Activated T-helper 1 cell treated with anti-CD3 and anti-CD28 coated beads, Interleukin-12 subunit alpha, Interleukin-12 subunit beta, Interleukin-2, Interleukin-4 antibody, amounts not matched to agents 30 ng/mL and 10 ng/mL and 1 ng/mL, durations not matched to agents 14 hours and 24 hours and 36 hours (primary cell): ENCODE results near the gene FBXO31. TPM values are rescaled to one million over a fixed set of nuclear protein-coding genes. Genes with fewer than 3 reads are reported as not detected.

Source experiments
- DNase-seq: peaks from one replicate; pipeline ENCODE4 v3.0.0; 2021; ENCODE audit warnings: low spot score
- H3K27ac Mint-ChIP-seq: one replicate; pipeline ENCODE4 v1.8.0; 2021; ENCODE audit warnings: mild to moderate bottlenecking, mixed read lengths
- H3K27me3 Mint-ChIP-seq: one replicate; pipeline ENCODE4 v1.8.0; 2022; ENCODE audit warnings: mild to moderate bottlenecking, moderate library complexity, mixed read lengths; ENCODE audit not compliant: insufficient read depth
- H3K36me3 Mint-ChIP-seq: one replicate; pipeline ENCODE4 v1.8.0; 2021; ENCODE audit warnings: low read depth, mixed read lengths
- H3K4me1 Mint-ChIP-seq: one replicate; pipeline ENCODE4 v1.8.0; 2021; ENCODE audit warnings: low read depth, mixed read lengths
- H3K4me3 Mint-ChIP-seq: one replicate; pipeline ENCODE4 v1.8.0; 2021; ENCODE audit warnings: mild to moderate bottlenecking, moderate library complexity, mixed read lengths
- H3K9me3 Mint-ChIP-seq: one replicate; pipeline ENCODE4 v1.8.0; 2021; ENCODE audit warnings: mixed read lengths
- intact Hi-C: fragments of 100-400 bp; cut with micrococcal nuclease; formaldehyde crosslinking; loops from one replicate; pipeline ENCODE4 v1.15.1; 2024
- total RNA-seq: library from RNA; stranded (reverse); gene quantifications from 2 replicates; pipeline ENCODE4 v1.2.3, GENCODE V29; 2022

The FBXO31 gene
- total RNA-seq, 1 donor from 2014 or later: 41.3 TPM

DNA sequence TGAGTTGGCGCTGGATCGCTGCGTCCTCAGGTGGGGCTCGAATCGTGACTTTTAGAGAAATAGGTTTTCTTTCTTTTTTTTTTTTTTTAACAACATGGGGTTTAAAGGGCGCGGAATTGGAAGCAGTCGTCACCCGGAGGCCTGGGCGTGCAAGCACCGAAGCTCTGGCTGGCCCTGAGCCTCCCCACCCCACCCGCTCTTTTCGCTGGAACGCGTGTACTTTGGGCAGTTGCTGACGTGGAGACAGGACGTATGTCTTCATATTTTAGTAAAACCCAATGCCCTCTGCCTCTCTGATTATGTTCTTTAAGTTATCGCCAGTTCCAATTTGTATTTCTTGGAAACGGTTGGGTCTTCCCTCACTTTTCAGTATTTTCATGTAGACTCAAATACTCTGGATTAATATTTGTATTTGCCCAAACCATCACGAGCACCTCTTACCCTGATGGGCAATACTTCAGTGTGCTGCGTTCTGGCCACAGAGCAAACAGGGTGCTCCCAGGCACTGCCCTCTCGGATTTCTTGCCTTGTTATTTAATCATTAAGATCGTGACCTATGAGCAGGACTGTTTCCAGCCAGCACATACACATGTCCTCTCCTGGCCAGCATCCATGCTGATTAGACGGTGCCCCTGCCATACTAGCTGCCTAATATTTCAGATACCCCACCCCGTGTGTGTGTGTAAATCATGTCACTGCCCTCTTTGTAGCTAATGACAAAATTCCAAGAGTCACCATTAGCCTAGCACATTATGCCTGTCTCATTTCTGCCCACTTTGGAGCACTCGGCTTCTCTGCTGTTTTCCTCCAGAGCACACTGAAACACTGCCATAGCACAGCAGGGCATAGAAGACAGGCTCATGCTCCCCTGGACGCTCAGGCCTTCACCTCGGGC, 65.6 kb downstream of the FBXO31 start:
- Mint-ChIP-seq H3K4me3 (peak overlapping the region; percentile 94), H3K36me3 (peaks cover 10% of the 10 kb centered on the region), H3K4me1 (peaks cover 17% of the 10 kb centered on the region), H3K27ac (peak overlapping the region; percentile 99), H3K27me3 (no peaks in the 10 kb centered on the region), H3K9me3 (no peaks in the 10 kb centered on the region)
- peak; percentile 42 for DNase-seq
- intact Hi-C loops: loop anchor here (1.0 to 10.0 kb wide), 8 partner anchors 9 to 761 kb away; partner anchors contain the start of genes FBXO31, KLHDC4 and MTHFSD

DNA sequence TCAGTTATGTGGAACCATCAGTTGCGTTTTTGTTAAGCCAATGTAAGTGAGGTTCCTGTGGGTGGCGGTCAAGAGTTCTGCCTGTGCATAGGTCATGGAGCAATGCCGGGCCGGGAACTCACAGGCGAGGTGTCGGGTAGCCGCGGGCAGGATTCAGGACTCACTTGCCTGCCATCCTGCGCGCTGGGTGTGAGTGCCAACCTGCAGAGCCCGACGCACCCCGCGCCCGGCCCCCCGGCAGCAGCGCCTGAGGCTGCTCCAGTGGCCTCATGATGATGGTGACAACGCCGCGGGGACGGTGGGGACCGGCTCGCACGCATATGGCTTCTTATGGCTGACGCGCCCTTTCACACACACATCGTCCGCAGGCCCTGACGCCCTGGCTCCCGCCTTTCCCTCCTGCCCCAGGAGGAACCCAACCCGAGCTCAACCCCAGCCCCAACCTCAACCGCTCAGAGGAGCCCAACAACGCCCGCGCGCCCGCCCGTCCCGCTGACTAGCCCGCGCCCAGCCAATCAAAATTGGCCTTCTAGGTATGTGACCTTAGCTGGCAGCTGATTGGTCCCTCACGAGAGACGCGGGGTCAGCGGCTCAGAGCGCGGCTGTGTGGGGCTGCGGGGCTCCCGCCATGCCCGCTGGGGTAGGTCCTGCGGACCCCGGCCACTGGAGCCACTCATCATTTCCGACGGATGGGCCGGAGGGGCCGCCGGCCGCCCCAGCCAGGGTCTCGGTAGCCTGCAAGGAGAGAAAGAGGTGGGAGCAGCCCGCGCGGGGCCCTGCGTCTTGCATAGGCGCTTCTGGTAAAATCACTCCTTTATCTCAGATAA, 66.4 kb downstream of the FBXO31 start, which contains the start of gene C16orf95:
Gene C16orf95 (minus strand): TSS at position 470 of the 827 bp plus-strand sequence. CDS start 150 bp downstream, at position 320.
- peak within 1 kb of the TSS; percentile 99 for H3K27ac Mint-ChIP-seq
- intact Hi-C loops: loop anchor here (1.0 to 10.0 kb wide), 8 partner anchors 8 to 760 kb away; partner anchors contain the start of genes FBXO31, KLHDC4 and MTHFSD
- H3K9me3 Mint-ChIP-seq: no peaks in the 10 kb centered on the region
- peaks cover 17% of the 10 kb centered on the region for H3K4me1 Mint-ChIP-seq
- no peaks in the 10 kb centered on the region for H3K27me3 Mint-ChIP-seq
- peak; percentile 95 for DNase-seq
- H3K4me3 Mint-ChIP-seq: peak within 1 kb of the TSS; percentile 94
- H3K36me3 Mint-ChIP-seq: peaks cover 10% of the 10 kb centered on the region

DNA sequence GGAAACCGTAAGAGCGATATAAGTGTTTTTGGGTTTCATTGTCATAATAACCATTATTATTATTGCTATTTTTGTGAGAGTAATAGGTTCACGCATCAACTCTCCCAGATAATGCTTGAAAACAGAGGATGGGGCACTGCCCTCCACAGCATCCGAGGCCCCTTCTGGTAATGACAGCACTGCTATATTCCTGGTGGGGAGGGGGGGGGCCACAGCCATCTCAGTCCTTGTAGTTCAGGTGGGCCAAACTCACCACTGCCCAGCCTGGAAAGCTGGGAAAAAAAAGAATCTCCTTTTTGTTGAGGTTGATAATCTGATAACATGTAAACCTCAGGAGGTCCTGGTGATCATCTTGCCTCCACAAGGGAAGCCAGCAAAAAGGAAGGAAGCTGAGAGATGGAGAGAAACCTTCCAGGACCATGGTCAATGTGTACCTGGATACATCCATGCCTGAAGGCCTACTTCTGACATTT, 67.1 kb downstream of the FBXO31 start:
- Mint-ChIP-seq H3K36me3 (peaks cover 10% of the 10 kb centered on the region), H3K27me3 (no peaks in the 10 kb centered on the region), H3K27ac (peak overlapping the region; percentile 99), H3K9me3 (no peaks in the 10 kb centered on the region), H3K4me3 (peak overlapping the region; percentile 94), H3K4me1 (peaks cover 17% of the 10 kb centered on the region)
- intact Hi-C loops: loop anchor here (5.0 to 10.0 kb wide), 5 partner anchors 148 to 759 kb away; partner anchors contain the start of genes KLHDC4 and MTHFSD
- DNase-seq: no peak

DNA sequence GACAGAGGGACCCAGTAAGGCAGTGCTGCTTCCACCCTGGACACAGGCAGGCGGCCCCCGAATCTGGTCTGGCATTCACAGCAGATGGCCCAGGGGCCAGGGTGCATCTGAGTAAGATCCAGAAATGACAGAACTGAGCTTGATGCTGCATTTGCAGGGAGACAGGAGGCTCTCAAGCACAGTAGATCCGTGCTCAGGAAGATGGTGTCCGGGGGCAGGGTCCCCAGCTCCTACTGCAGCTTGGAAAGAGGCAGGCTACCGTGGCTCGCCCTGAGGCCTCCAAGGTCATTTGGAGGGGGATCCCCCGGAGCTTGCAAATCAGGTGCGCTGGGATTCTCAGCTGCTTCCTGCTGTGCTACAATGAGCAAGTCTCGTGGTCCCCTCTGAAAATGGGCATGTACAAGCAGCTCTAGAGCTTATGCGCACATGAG, 68.6 kb downstream of the FBXO31 start:
- Mint-ChIP-seq H3K27me3 (no peaks in the 10 kb centered on the region), H3K4me1 (peaks cover 17% of the 10 kb centered on the region), H3K36me3 (peaks cover 10% of the 10 kb centered on the region), H3K4me3 (no peak overlapping the region), H3K27ac (no peak overlapping the region), H3K9me3 (no peaks in the 10 kb centered on the region)
- intact Hi-C loops: loop anchor here (5.0 to 10.0 kb wide), 5 partner anchors 150 to 758 kb away; partner anchors contain the start of genes KLHDC4 and MTHFSD
- DNase-seq: no peak

DNA sequence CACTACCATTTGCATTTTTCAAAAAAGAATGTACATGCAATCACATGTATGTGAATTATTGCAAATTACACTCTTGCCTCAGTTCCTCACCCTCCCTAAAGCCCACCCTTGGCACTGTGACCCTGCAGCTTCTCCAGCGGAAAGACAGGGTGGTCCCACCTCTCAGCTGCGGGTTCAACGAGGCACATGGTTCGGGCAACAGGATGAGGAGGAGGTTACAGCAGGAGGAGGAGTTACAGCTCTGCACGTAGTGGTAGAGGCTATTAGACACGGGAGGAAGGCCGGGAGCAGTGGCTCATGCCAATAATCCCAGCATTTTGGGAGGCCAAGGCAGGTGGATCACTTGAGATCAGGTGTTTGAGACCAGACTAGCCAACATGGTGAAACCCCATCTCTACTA, 71.6 kb downstream of the FBXO31 start:
- no peak overlapping the region for H3K4me3 Mint-ChIP-seq
- DNase-seq: no peak
- peaks cover 3% of the 10 kb centered on the region for H3K9me3 Mint-ChIP-seq
- H3K36me3 Mint-ChIP-seq: peaks cover 6% of the 10 kb centered on the region
- H3K27ac Mint-ChIP-seq: no peak overlapping the region
- peaks cover 12% of the 10 kb centered on the region for H3K4me1 Mint-ChIP-seq
- intact Hi-C loops: loop anchor here (10.0 kb wide), 2 partner anchors 153 to 583 kb away; no protein-coding TSS in a partner anchor
- no peaks in the 10 kb centered on the region for H3K27me3 Mint-ChIP-seq

DNA sequence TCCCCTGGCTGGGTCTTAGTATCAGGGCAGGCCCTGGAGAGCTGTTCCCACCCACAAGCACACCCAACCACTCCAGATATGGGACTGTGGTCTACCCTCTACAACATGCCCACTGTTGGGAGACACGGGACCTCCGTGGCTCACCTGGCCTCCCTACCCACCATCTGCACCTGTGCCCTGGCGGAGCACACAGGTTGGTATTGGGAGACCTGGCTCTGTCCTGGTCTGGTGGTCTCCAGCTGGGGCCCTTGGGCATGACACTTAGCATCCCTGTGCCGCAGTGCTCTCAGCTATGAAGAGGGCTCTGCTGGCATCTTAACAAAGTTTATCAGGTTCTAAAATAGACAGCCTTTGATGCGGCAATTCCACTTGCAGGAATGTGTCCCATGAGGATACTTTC, 72.2 kb downstream of the FBXO31 start:
- Mint-ChIP-seq H3K36me3 (peaks cover 6% of the 10 kb centered on the region), H3K4me3 (no peak overlapping the region), H3K4me1 (peaks cover 8% of the 10 kb centered on the region), H3K9me3 (peaks cover 3% of the 10 kb centered on the region), H3K27ac (no peak overlapping the region), H3K27me3 (no peaks in the 10 kb centered on the region)
- DNase-seq: no peak
- intact Hi-C loops: loop anchor here (10.0 kb wide), 2 partner anchors 153 to 583 kb away; no protein-coding TSS in a partner anchor

DNA sequence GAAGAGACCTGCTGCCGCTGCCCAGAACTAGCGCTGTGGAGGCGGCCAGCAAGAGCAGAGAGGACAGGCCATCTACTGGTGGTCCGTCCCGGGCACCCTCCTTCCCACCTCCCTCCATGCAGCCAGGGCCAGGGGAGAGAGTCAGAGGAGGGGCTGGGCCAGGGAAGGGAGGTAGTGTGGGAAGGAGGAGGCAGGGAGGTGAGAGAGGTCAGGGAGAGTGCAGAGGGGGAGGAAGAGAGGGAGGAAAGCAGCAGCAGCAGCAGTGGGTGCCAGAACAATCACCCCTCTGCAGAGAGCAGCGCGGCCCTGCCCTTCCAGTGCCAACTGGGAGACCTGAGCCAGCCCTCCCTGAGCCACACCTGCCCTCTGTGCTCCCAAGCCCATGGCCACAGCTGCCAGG, 73.0 kb downstream of the FBXO31 start:
- no peak for DNase-seq
- peaks cover 7% of the 10 kb centered on the region for H3K4me1 Mint-ChIP-seq
- intact Hi-C loops: loop anchor here (10.0 kb wide), 2 partner anchors 154 to 584 kb away; no protein-coding TSS in a partner anchor
- peaks cover 6% of the 10 kb centered on the region for H3K36me3 Mint-ChIP-seq
- no peak overlapping the region for H3K4me3 Mint-ChIP-seq
- H3K9me3 Mint-ChIP-seq: peaks cover 3% of the 10 kb centered on the region
- H3K27ac Mint-ChIP-seq: no peak overlapping the region
- H3K27me3 Mint-ChIP-seq: no peaks in the 10 kb centered on the region

DNA sequence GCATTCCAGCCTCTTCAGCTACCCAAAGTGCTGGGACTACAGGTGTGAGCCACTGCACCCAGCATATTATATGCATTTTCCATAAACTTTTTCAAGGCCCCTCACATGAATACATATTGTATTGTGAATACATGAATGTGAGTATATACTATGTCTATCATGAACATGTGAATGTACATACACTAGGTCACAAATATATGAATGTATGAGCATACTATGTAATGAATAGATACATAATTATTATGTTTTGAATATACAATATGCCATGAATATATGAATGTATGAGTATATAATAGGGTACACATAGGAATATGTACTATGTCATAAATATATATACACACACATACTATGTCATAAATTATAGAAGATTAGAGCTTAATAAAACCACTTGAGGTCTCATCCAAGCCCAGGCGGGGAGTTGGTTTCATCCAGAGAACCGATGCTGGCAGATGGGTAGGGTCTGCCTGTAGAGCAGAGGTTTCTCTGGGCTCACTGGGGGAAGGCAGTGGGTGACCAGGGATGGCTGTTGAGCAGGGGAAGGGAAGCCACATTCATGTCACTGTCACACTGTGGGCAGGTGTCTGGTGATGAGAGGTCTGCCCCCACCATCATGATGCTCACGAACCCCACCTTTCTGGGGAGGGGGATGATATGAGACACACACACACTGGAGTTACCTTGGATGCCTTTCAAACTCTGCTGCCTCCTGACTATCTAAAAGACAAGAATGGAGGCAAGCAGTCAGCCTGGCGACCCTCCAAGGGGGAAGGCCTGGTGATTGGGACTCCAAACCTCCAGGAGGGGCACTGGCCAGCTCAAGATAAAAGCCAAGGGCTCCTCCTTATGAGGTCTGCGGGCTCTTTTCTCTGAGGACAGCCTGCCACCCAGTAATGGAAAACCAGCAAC, 73.7 kb downstream of the FBXO31 start:
- DNase-seq: no peak
- intact Hi-C loops: loop anchor here (1.0 to 10.0 kb wide), 4 partner anchors 7 to 585 kb away; partner anchors contain the start of gene C16orf95
- no peaks in the 10 kb centered on the region for H3K27me3 Mint-ChIP-seq
- H3K36me3 Mint-ChIP-seq: peaks cover 6% of the 10 kb centered on the region
- peak overlapping the region; percentile 52 for H3K27ac Mint-ChIP-seq
- peaks cover 11% of the 10 kb centered on the region for H3K4me1 Mint-ChIP-seq
- H3K4me3 Mint-ChIP-seq: no peak overlapping the region
- peaks cover 3% of the 10 kb centered on the region for H3K9me3 Mint-ChIP-seq

DNA sequence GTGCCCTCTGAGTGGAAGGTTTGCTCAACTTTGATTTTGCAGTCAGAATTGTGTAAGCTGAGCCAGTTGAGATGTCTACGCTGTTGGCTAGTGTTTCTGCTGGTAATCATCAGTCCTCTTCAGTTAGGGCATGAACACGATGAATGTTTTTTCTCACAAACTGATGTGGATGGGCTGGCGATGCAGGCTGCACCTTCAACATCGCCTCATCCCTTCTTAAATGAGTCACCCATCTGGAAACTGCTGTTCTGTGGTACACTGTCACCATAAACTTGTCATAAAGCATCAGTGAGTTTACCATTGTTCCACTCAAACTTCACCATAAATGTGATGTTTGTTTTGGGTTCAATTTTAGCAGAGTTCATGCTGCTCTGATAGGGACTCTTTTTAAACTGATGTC, 74.8 kb downstream of the FBXO31 start:
- Mint-ChIP-seq H3K4me1 (peaks cover 21% of the 10 kb centered on the region), H3K27ac (peak overlapping the region; percentile 82), H3K4me3 (peak overlapping the region; percentile 41), H3K27me3 (no peaks in the 10 kb centered on the region), H3K9me3 (peaks cover 3% of the 10 kb centered on the region), H3K36me3 (peaks cover 6% of the 10 kb centered on the region)
- intact Hi-C loops: loop anchor here (1.0 to 5.0 kb wide), 2 partner anchors 8 to 178 kb away; partner anchors contain the start of gene C16orf95
- peak; percentile 9 for DNase-seq

DNA sequence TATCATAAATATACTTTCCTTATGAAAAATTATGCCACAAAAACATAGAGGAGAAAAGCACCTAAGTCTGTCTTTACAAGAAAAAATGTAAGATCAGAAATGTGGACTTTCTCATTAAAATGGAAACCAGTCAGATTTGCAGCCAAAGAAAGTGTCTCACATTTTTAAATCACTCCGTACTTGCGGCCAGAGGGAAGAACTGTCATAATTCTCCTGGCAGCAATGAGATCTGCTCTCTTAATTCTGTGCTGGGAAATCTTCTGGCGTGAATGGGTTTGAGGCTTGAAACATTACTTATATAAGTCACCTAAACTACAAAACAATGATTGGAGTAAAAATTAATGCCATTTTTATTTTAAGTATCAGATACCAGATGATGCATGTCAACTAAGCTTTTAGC, 77.1 kb downstream of the FBXO31 start:
- Mint-ChIP-seq H3K9me3 (peaks cover 3% of the 10 kb centered on the region), H3K36me3 (peaks cover 12% of the 10 kb centered on the region), H3K4me3 (no peak overlapping the region), H3K27me3 (no peaks in the 10 kb centered on the region), H3K4me1 (peaks cover 34% of the 10 kb centered on the region), H3K27ac (no peak overlapping the region)
- intact Hi-C loops: loop anchor here (5.0 kb wide), 1 partner anchor 181 kb away; no protein-coding TSS in a partner anchor
- DNase-seq: no peak

DNA sequence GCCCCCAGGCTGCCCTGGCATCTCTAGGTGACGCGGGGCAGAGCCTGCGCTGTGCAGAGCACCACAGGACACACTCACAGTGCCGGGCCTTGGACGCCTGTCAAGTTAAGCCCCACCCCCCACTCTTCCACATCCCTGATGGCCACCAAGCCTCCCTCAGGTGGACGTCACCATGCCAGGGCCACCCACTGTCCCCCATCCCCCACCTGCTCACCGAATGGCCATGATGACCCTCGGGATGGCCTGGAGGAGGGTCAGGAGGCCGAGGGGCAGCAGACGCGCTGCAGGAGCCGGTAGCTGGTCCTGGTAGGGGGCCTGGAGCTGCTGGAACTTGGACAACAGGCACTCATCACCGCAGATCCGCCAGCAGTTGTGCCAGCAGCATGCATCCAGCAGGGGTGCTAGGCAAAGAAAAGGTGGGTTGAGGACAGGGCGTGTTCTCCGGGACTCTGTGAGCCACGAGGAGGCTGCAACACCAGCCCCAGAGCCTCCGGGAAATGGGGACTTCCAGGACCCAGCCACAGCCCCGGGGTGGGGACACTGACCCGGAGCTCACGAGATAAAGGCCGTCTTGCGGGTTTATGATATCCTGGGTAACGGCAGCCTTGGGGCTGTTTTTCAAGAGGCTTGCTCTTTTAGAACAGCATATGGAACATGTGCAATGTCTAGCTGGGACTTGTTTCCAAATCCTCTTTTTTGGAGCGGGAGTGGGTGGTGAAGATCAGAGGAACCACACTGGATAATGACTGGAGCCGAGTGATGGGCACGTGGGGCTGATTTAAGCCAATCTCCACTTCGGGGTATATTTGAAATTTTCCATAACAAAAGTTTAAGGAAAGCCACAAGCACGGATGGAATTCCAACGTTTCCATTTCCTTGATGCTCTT, 77.8 kb downstream of the FBXO31 start:
- intact Hi-C loops: loop anchor here (5.0 kb wide), 1 partner anchor 182 kb away; no protein-coding TSS in a partner anchor
- DNase-seq: no peak
- Mint-ChIP-seq H3K27me3 (no peaks in the 10 kb centered on the region), H3K9me3 (peaks cover 3% of the 10 kb centered on the region), H3K36me3 (peaks cover 12% of the 10 kb centered on the region), H3K4me3 (no peak overlapping the region), H3K4me1 (peaks cover 34% of the 10 kb centered on the region), H3K27ac (no peak overlapping the region)
